Endothelial cell (in vitro differentiated cells): ENCODE results near the gene COX15. TPM values are rescaled to one million over a fixed set of nuclear protein-coding genes. Genes with fewer than 3 reads are reported as not detected.

Experiments
- DNase-seq: peaks from one replicate; pipeline ENCODE4 v3.0.0; 2021; ENCODE audit warnings: low spot score
- H3K27ac Mint-ChIP-seq: one replicate; pipeline ENCODE4 v1.8.0; 2021; ENCODE audit warnings: mixed read lengths, inconsistent platforms; ENCODE audit not compliant: unreplicated experiment
- H3K27me3 Mint-ChIP-seq: one replicate; pipeline ENCODE4 v1.8.0; 2021; ENCODE audit warnings: mild to moderate bottlenecking, moderate library complexity, mixed read lengths, inconsistent platforms; ENCODE audit not compliant: unreplicated experiment
- H3K36me3 Mint-ChIP-seq: one replicate; pipeline ENCODE4 v1.8.0; 2021; ENCODE audit warnings: mild to moderate bottlenecking, low read depth, mixed read lengths, inconsistent platforms; ENCODE audit not compliant: unreplicated experiment
- H3K4me1 Mint-ChIP-seq: one replicate; pipeline ENCODE4 v1.8.0; 2021; ENCODE audit warnings: mild to moderate bottlenecking, mixed read lengths, inconsistent platforms; ENCODE audit not compliant: unreplicated experiment
- H3K4me3 Mint-ChIP-seq: one replicate; pipeline ENCODE4 v1.8.0; 2021; ENCODE audit warnings: mild to moderate bottlenecking, mixed read lengths, inconsistent platforms; ENCODE audit not compliant: unreplicated experiment
- H3K9me3 Mint-ChIP-seq: one replicate; pipeline ENCODE4 v1.8.0; 2021; ENCODE audit warnings: mixed read lengths, inconsistent platforms; ENCODE audit not compliant: unreplicated experiment
- total RNA-seq: library from RNA; stranded (reverse); fragmentation: NEBNext Ultra II Directional; extraction: Animal tissue kit (Norgen Biotek cat#: 25700); gene quantifications from one replicate; pipeline ENCODE4 v1.2.1, GENCODE V29; 2021; ENCODE audit not compliant: unreplicated experiment
- TF ChIP-seq, protein P1 (sequence below): fragments of 200-600 bp; sonication (generic); IDR thresholded peaks from one replicate; pipeline ENCODE4 v1.5.0; 2021; ENCODE audit warnings: antibody characterized with exemption; ENCODE audit not compliant: unreplicated experiment

Gene COX15
- total RNA-seq, 1 donor from 2014 or later = 34.5 TPM

DNA sequence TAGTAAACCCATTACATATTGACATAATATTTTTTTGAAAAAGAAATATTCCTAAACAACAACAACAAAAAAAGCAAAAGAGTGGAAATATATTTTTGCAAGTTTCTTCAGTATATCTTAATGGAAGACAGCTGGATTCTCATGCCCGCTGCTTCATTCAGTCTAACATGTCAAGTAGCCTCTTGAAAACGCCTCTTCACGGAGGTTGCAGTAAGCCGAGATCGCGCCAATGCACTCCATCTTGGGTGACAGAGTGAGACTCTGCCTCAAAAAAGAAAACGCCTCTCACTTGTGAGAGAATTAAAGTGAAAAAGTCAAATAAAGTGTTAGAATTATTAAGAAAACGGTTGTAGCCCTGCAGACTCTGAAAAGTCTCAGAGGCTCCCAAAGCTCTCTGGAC, 1.4 kb upstream of the COX15 start:
- TF ChIP-seq, protein P1, sequence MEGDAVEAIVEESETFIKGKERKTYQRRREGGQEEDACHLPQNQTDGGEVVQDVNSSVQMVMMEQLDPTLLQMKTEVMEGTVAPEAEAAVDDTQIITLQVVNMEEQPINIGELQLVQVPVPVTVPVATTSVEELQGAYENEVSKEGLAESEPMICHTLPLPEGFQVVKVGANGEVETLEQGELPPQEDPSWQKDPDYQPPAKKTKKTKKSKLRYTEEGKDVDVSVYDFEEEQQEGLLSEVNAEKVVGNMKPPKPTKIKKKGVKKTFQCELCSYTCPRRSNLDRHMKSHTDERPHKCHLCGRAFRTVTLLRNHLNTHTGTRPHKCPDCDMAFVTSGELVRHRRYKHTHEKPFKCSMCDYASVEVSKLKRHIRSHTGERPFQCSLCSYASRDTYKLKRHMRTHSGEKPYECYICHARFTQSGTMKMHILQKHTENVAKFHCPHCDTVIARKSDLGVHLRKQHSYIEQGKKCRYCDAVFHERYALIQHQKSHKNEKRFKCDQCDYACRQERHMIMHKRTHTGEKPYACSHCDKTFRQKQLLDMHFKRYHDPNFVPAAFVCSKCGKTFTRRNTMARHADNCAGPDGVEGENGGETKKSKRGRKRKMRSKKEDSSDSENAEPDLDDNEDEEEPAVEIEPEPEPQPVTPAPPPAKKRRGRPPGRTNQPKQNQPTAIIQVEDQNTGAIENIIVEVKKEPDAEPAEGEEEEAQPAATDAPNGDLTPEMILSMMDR = no peak
- peaks cover 8% of the 10 kb centered on the region for H3K36me3 Mint-ChIP-seq
- H3K4me1 Mint-ChIP-seq = peaks cover 9% of the 10 kb centered on the region
- no peak overlapping the region for H3K27ac Mint-ChIP-seq
- peak overlapping the region; percentile 47 for H3K4me3 Mint-ChIP-seq
- H3K27me3 Mint-ChIP-seq = peaks cover 3% of the 10 kb centered on the region
- H3K9me3 Mint-ChIP-seq = no peaks in the 10 kb centered on the region
- no peak for DNase-seq

DNA sequence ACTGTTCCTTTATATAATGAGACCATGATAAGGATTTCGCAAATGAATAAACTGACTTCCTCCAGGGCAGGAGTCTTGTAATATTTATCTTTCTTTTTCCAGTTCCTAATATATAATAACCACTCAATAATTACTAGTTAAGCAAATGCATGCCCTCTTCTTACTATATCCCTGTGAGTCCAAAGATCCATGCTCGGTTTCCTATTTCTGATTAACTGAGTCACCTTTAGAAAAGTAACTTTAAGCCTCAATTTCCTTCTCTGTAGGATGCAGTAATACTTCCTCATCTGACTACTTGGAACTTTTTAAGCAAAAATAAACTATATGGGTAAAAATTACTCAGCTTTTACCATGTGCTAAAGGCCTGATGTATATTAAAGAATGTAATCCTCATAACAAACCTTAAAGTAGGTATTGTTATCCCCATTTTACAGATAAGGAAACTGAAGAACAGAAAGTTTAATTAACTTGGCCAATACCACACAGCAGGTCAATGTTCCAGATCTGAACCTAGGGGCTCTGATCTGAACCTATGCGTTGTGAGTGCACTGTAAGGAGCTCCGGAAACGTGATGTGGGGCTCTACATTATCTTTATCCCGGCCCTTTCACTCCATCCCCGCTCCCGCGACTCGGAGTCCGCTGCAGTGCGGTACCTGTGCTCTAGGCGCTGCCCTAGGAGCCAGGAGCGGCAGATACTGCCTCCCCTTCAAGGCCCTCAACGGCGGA, 458 bp downstream of the COX15 start:
- H3K9me3 Mint-ChIP-seq = no peaks in the 10 kb centered on the region
- peak overlapping the region; percentile 94 for H3K27ac Mint-ChIP-seq
- H3K27me3 Mint-ChIP-seq = peaks cover 5% of the 10 kb centered on the region
- H3K4me3 Mint-ChIP-seq = peak overlapping the region; percentile 97
- peaks cover 20% of the 10 kb centered on the region for H3K36me3 Mint-ChIP-seq
- TF ChIP-seq, protein P1 = no peak
- no peak for DNase-seq
- H3K4me1 Mint-ChIP-seq = peaks cover 9% of the 10 kb centered on the region

DNA sequence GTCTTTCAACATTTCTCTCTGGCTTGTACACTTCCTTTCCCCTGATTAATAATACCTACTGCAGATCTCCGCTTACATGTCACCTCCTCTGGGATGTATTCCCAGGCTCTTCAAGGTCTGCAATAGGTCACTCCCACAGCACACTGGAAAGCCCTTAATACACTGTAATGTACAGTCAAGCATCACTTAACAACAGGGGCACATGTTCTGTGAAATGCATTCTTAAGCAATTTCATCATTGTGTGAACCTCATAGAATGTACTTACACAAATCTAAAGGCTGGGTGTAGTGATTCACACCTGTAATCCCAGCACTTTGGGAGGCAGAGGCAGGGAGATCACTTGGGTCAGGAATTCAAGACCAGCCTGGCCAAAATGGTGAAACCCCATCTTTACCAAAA, 1.9 kb downstream of the COX15 start:
- H3K4me3 Mint-ChIP-seq = no peak overlapping the region
- TF ChIP-seq, protein P1 = no peak
- H3K4me1 Mint-ChIP-seq = peaks cover 9% of the 10 kb centered on the region
- H3K27me3 Mint-ChIP-seq = peaks cover 5% of the 10 kb centered on the region
- H3K9me3 Mint-ChIP-seq = no peaks in the 10 kb centered on the region
- H3K36me3 Mint-ChIP-seq = peaks cover 33% of the 10 kb centered on the region
- no peak for DNase-seq
- H3K27ac Mint-ChIP-seq = no peak overlapping the region

DNA sequence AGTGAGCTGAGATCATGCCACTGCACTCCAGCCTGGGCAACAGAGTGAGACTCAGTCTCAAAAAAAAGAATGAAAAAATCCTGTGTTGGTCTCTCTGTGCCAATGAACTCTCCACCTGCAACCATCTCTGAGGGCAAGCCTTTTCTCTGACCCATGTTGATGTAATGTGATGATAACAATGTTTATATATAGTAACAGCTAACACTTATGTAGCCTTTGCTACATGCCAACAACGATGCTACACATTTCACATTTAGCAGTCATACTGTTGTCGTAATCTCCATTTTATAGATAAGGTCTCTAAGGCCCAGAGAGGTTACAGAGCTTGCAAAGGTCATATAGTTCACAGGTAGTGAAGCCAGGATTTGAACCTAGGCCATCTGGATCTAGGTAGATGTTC, 11.5 kb downstream of the COX15 start:
- no peaks in the 10 kb centered on the region for H3K9me3 Mint-ChIP-seq
- no peak for DNase-seq
- H3K36me3 Mint-ChIP-seq = peaks cover 42% of the 10 kb centered on the region

DNA sequence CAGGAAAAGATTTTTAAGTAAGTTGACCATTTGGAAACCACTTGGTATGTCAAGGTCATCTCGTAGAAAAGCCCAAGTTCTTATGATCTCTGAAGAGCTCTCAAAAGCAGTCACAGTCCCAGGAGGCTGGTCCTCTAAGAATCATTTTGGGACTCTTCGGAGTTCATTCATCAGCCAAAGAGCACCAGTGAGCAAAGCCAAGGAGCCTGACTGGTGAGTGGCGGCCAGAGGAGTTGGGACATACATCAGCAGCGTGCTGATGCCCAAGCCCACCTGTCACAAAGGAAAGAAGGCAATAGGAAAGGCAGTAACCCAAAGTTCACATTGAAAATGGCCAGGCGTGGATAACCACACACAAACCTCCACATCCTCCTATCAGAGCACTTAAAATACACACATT, 17.5 kb downstream of the COX15 start:
- DNase-seq = no peak
- TF ChIP-seq, protein P1 = no peak
- peaks cover 24% of the 10 kb centered on the region for H3K36me3 Mint-ChIP-seq

More for the DNA sequence above, 11.5 kb downstream of the COX15 start:
- Mint-ChIP-seq H3K27me3 (no peaks in the 10 kb centered on the region), H3K4me1 (no peaks in the 10 kb centered on the region), H3K4me3 (no peak overlapping the region), H3K27ac (no peak overlapping the region)
- TF ChIP-seq, protein P1 = no peak

More for the DNA sequence above, 17.5 kb downstream of the COX15 start:
- no peaks in the 10 kb centered on the region for H3K9me3 Mint-ChIP-seq
- H3K4me3 Mint-ChIP-seq = no peak overlapping the region
- H3K27ac Mint-ChIP-seq = no peak overlapping the region
- no peaks in the 10 kb centered on the region for H3K4me1 Mint-ChIP-seq
- no peaks in the 10 kb centered on the region for H3K27me3 Mint-ChIP-seq
